ENCODE measurements around the gene ARHGAP15.

DNA sequence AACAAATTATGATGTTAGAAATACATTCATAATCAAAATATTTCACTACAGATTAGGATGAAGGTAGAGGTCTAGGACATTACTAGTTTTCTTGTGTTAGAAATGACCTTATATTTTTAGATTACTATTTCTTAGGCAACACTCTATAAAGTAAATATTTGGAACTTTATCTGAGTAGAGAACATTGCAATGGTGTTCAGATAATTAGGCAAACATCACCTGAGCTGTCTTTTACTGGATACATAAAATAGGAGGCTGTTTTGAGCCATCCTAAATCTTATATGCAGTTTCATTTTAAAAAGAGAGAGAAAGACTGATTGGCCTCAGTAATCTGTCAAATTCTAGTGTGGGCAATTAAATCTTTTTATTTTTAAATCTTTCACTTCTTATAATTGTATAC is 304.6 kb downstream of the ARHGAP15 start:
- TF ChIP-seq BHLHE40 (IDR thresholded peaks at IDR 0.05; ENCODE audit: borderline replicate concordance) (no peak), SUZ12 (IDR thresholded peaks at IDR 0.05) (no peak), FOXK2 (IDR thresholded peaks at IDR 0.05) (no peak), ELF4 (IDR thresholded peaks at IDR 0.05) (no peak), HDGF (IDR thresholded peaks at IDR 0.05; ENCODE audit: borderline replicate concordance) (no peak), SP1 (IDR thresholded peaks at IDR 0.05) (no peak), ARNT (IDR thresholded peaks at IDR 0.05) (no peak), FOXA1 (IDR thresholded peaks at IDR 0.05) (no peak), L3MBTL2 (conservative IDR thresholded peaks at IDR 0.05) (no peak)

Measured in HEK293T (cell line).